Duodenal mucosa (tissue), 2 donors: ENCODE results near the gene SLC39A11.
A peak's percentile ranks its signal among the peaks of the same experiment; 100 is the strongest.

Experiments
- H3K27ac ChIP-seq: one replicate; pipeline ENCODE4 v1.7.0; 2013; ENCODE audit warnings: low read depth, low read length
- H3K27me3 ChIP-seq, 2 donors: one replicate each; pipeline ENCODE4 v1.7.0; 2013; ENCODE audit warnings: low read length in 2 of 2, control low read depth in 1 of 2; ENCODE audit not compliant: insufficient read depth in 2 of 2, control insufficient read depth in 1 of 2
- H3K36me3 ChIP-seq, 2 donors: one replicate each; pipeline ENCODE4 v1.7.0; 2013; ENCODE audit warnings: low read length in 2 of 2, control low read depth in 1 of 2; ENCODE audit not compliant: insufficient read depth in 2 of 2, control insufficient read depth in 1 of 2
- H3K4me1 ChIP-seq, 2 donors: one replicate each; pipeline ENCODE4 v1.7.0; 2013; ENCODE audit warnings: low read length in 2 of 2, control low read depth in 1 of 2; ENCODE audit not compliant: insufficient read depth in 2 of 2, control insufficient read depth in 1 of 2
- H3K4me3 ChIP-seq, 2 donors: one replicate each; pipeline ENCODE4 v1.7.0; 2013; ENCODE audit warnings: low read length in 2 of 2, low read depth in 1 of 2
- H3K9ac ChIP-seq, 2 donors: one replicate each; pipeline ENCODE4 v1.7.0; 2013; ENCODE audit warnings: low read length in 2 of 2, low read depth in 1 of 2
- H3K9me3 ChIP-seq, 2 donors: one replicate each; pipeline ENCODE4 v1.7.0; 2013; ENCODE audit warnings: low read length in 2 of 2, control low read depth in 1 of 2; ENCODE audit not compliant: control insufficient read depth in 1 of 2

The SLC39A11 gene

GRCh38 chr17:72984926-72985325 lies 107.6 kb downstream of the SLC39A11 start:
- Histone ChIP-seq H3K4me1 (peaks cover 0 to 3% of the 10 kb centered on the region in 2 donors), H3K36me3 (no peaks in the 10 kb centered on the region), H3K27me3 (no peaks in the 10 kb centered on the region), H3K9ac (no peak overlapping the region), H3K4me3 (no peak overlapping the region), H3K27ac (no peak overlapping the region), H3K9me3 (no peaks in the 10 kb centered on the region)

GRCh38 chr17:72984145-72984925 lies 108.2 kb downstream of the SLC39A11 start:
- Histone ChIP-seq H3K9ac (no peak overlapping the region), H3K4me3 (no peak overlapping the region), H3K9me3 (no peaks in the 10 kb centered on the region), H3K4me1 (peaks cover 0 to 3% of the 10 kb centered on the region in 2 donors), H3K27me3 (no peaks in the 10 kb centered on the region), H3K27ac (no peak overlapping the region), H3K36me3 (no peaks in the 10 kb centered on the region)

- H3K4me1 ChIP-seq = peaks cover 9 to 13% of the 10 kb centered on the region in 2 donors
- no peaks in the 10 kb centered on the region for H3K27me3 ChIP-seq
- no peaks in the 10 kb centered on the region for H3K36me3 ChIP-seq
- no peak overlapping the region for H3K27ac ChIP-seq
- no peak overlapping the region for H3K4me3 ChIP-seq
- no peaks in the 10 kb centered on the region for H3K9me3 ChIP-seq
- H3K9ac ChIP-seq = no peak overlapping the region
Measured at GRCh38 chr17:72982680-72983079, 109.8 kb downstream of the SLC39A11 start.

- Histone ChIP-seq H3K9ac (no peak overlapping the region), H3K4me3 (no peak overlapping the region), H3K27ac (no peak overlapping the region), H3K9me3 (no peaks in the 10 kb centered on the region), H3K27me3 (no peaks in the 10 kb centered on the region), H3K36me3 (no peaks in the 10 kb centered on the region), H3K4me1 (peaks cover 19 to 20% of the 10 kb centered on the region in 2 donors)
Measured at GRCh38 chr17:72978593-72979218, 113.8 kb downstream of the SLC39A11 start.

GRCh38 chr17:72977771-72978417 lies 114.6 kb downstream of the SLC39A11 start:
- H3K4me1 ChIP-seq = peaks cover 19 to 20% of the 10 kb centered on the region in 2 donors
- H3K9me3 ChIP-seq = no peaks in the 10 kb centered on the region
- H3K36me3 ChIP-seq = no peaks in the 10 kb centered on the region
- H3K4me3 ChIP-seq = peak overlapping the region; percentile 8 to 15
- H3K27ac ChIP-seq = no peak overlapping the region
- no peaks in the 10 kb centered on the region for H3K27me3 ChIP-seq
- peak overlapping the region; percentile 13 to 42 for H3K9ac ChIP-seq

GRCh38 chr17:72976971-72977770 lies 115.3 kb downstream of the SLC39A11 start:
- Histone ChIP-seq H3K9ac (peak overlapping the region in 1 of 2 donors; percentile 42), H3K27ac (no peak overlapping the region), H3K27me3 (no peaks in the 10 kb centered on the region), H3K4me1 (peaks cover 19 to 20% of the 10 kb centered on the region in 2 donors), H3K4me3 (peak overlapping the region; percentile 11 to 15), H3K36me3 (no peaks in the 10 kb centered on the region), H3K9me3 (no peaks in the 10 kb centered on the region)

GRCh38 chr17:72975509-72975908 lies 117.0 kb downstream of the SLC39A11 start:
- Histone ChIP-seq H3K4me1 (peaks cover 19 to 20% of the 10 kb centered on the region in 2 donors), H3K36me3 (no peaks in the 10 kb centered on the region), H3K27me3 (no peaks in the 10 kb centered on the region), H3K27ac (no peak overlapping the region), H3K4me3 (no peak overlapping the region), H3K9ac (no peak overlapping the region), H3K9me3 (no peaks in the 10 kb centered on the region)

- Histone ChIP-seq H3K9ac (no peak overlapping the region), H3K4me1 (peaks cover 19 to 20% of the 10 kb centered on the region in 2 donors), H3K4me3 (no peak overlapping the region), H3K27me3 (no peaks in the 10 kb centered on the region), H3K36me3 (no peaks in the 10 kb centered on the region), H3K9me3 (no peaks in the 10 kb centered on the region), H3K27ac (no peak overlapping the region)
Measured at GRCh38 chr17:72974605-72975232, 117.8 kb downstream of the SLC39A11 start.

GRCh38 chr17:72972263-72972951 lies 120.1 kb downstream of the SLC39A11 start:
- peaks cover 7% of the 10 kb centered on the region in 2 donors for H3K4me1 ChIP-seq
- no peak overlapping the region for H3K4me3 ChIP-seq
- no peaks in the 10 kb centered on the region for H3K36me3 ChIP-seq
- no peak overlapping the region for H3K27ac ChIP-seq
- H3K9me3 ChIP-seq = no peaks in the 10 kb centered on the region
- H3K27me3 ChIP-seq = no peaks in the 10 kb centered on the region
- no peak overlapping the region for H3K9ac ChIP-seq
